PC-3 (cell line): Measurements from ENCODE around the gene KIR2DL4.
"Not testable (repeated sequence)": the region's sequence is repeated elsewhere in the genome, so short reads cannot be mapped to it uniquely, and the experiment has no call there.

Experiments
- EZH2phosphoT487 ChIP-seq: fragments of 300-600 bp; sonication (generic); IDR thresholded peaks from 2 replicates; pipeline ENCODE4 v1.6.1; 2018; ENCODE audit warnings: mild to moderate bottlenecking, antibody characterized with exemption, low read length, borderline replicate concordance
- TF ChIP-seq, protein P1 (sequence below): fragments of 300-600 bp; sonication (generic); conservative IDR thresholded peaks from 2 replicates; pipeline ENCODE4 v1.5.1; 2017; ENCODE audit warnings: antibody characterized with exemption, low read depth, mild to moderate bottlenecking, low read length

GRCh38 chr19:54835126-54835525, 31.7 kb downstream of the KIR2DL4 start:
- TF ChIP-seq, protein P1, sequence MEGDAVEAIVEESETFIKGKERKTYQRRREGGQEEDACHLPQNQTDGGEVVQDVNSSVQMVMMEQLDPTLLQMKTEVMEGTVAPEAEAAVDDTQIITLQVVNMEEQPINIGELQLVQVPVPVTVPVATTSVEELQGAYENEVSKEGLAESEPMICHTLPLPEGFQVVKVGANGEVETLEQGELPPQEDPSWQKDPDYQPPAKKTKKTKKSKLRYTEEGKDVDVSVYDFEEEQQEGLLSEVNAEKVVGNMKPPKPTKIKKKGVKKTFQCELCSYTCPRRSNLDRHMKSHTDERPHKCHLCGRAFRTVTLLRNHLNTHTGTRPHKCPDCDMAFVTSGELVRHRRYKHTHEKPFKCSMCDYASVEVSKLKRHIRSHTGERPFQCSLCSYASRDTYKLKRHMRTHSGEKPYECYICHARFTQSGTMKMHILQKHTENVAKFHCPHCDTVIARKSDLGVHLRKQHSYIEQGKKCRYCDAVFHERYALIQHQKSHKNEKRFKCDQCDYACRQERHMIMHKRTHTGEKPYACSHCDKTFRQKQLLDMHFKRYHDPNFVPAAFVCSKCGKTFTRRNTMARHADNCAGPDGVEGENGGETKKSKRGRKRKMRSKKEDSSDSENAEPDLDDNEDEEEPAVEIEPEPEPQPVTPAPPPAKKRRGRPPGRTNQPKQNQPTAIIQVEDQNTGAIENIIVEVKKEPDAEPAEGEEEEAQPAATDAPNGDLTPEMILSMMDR, result not testable (repeated sequence)
- TF ChIP-seq EZH2phosphoT487, result not testable (repeated sequence)
